Muscle layer of duodenum (tissue), 2 donors: ENCODE results near the gene PKLR.
A peak's percentile ranks its signal among the peaks of the same experiment; 100 is the strongest.

Experiments used
- H3K27ac ChIP-seq: one replicate; pipeline ENCODE4 v1.7.0; 2013; ENCODE audit warnings: mild to moderate bottlenecking, low read length
- H3K27me3 ChIP-seq: one replicate; pipeline ENCODE4 v1.7.0; 2013; ENCODE audit warnings: low read depth, mild to moderate bottlenecking, control low read depth, low read length
- H3K36me3 ChIP-seq, 2 donors: one replicate each; pipeline ENCODE4 v1.7.0; 2013; ENCODE audit warnings: low read length in 2 of 2, control low read depth in 1 of 2, mild to moderate bottlenecking in 1 of 2; ENCODE audit not compliant: insufficient read depth in 2 of 2, control insufficient read depth in 1 of 2
- H3K4me1 ChIP-seq, 2 donors: one replicate each; pipeline ENCODE4 v1.7.0; 2013; ENCODE audit warnings: low read length in 2 of 2, mild to moderate bottlenecking in 2 of 2, control low read depth in 1 of 2, moderate library complexity in 1 of 2; ENCODE audit not compliant: insufficient read depth in 2 of 2, control insufficient read depth in 1 of 2
- H3K4me3 ChIP-seq, 2 donors: one replicate each; pipeline ENCODE4 v1.7.0; 2013; ENCODE audit warnings: low read length in 2 of 2, low read depth in 1 of 2, mild to moderate bottlenecking in 1 of 2
- H3K9me3 ChIP-seq, 2 donors: one replicate each; pipeline ENCODE4 v1.7.0; 2013; ENCODE audit warnings: low read length in 2 of 2, control low read depth in 1 of 2, mild to moderate bottlenecking in 1 of 2; ENCODE audit not compliant: control insufficient read depth in 1 of 2
- donor health status: healthy.

The PKLR gene

DNA sequence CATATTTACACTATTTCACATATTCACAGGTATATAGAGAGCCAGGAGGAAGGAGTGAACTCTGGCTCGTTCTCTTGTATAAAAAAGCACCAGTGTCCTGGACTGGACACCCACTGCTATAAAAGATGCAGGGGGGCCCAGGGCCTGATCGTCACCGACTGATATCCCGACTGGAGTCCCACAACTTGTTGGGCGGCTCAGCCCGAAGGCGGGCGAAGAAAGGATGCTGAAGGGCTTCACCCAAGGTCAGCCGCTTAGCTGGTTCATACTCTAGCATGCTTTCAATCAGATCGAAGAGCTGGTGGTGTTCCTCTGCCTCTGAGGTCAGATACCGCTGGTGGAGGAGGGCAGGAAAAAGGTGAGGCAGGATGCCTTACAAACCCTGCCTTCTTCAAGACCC is 38.2 kb downstream of the PKLR start:
- Histone ChIP-seq H3K4me1 (peaks cover 11 to 12% of the 10 kb centered on the region in 2 donors), H3K27me3 (no peaks in the 10 kb centered on the region), H3K4me3 (peak overlapping the region in 1 of 2 donors; percentile 96), H3K27ac (no peak overlapping the region), H3K36me3 (peaks cover 51 to 60% of the 10 kb centered on the region in 2 donors), H3K9me3 (no peaks in the 10 kb centered on the region)

DNA sequence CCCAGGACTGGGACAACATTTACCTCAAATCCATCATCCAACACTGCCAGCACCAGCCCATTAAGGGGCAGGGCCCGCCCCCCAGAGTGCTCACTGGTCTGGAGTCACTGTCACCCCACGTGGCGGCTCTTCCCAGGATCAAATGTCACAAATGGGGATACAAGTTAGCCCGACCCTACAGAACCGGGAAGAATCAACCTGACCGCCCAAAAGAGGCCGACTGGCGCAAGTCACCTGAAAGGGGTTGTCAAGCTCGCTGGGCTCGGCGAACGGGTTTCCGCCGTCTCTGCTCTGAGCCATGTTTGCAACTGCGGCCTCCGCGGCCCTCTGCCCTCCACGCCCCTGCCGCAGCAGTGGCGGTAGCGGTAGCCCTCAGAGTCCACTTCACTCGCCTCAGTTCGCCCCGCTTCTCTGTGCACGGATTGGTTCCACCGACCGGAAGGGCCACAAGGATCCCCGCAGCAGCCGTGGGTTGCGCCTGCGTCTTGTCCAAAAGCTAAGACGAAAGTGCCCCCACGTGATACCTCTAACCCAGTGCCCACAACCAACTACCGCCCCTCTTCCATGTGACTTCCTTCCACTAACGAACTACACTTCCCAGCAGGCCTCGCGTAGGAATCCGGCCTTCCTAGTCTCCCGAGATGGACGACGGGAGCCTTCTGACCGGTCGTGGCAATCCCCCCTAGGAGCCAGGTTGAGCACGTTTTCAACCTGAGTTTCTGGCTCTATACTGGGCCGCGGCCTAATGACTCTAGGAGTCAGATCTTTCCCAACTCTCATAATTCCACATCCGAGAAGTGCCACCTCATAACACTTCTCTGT is 39.2 kb downstream of the PKLR start, which contains the start of gene SCAMP3:
Gene SCAMP3, minus strand, starts transcription at position 509 of the 822 bp plus-strand sequence. Its CDS starts 209 bp downstream, at position 300.
- peak within 1 kb of the TSS; percentile 83 for H3K27ac ChIP-seq
- peaks cover 11 to 12% of the 10 kb centered on the region in 2 donors for H3K4me1 ChIP-seq
- peaks cover 43 to 56% of the 10 kb centered on the region in 2 donors for H3K36me3 ChIP-seq
- peak within 1 kb of the TSS; percentile 93 to 96 for H3K4me3 ChIP-seq
- H3K27me3 ChIP-seq: no peaks in the 10 kb centered on the region
- no peaks in the 10 kb centered on the region for H3K9me3 ChIP-seq

DNA sequence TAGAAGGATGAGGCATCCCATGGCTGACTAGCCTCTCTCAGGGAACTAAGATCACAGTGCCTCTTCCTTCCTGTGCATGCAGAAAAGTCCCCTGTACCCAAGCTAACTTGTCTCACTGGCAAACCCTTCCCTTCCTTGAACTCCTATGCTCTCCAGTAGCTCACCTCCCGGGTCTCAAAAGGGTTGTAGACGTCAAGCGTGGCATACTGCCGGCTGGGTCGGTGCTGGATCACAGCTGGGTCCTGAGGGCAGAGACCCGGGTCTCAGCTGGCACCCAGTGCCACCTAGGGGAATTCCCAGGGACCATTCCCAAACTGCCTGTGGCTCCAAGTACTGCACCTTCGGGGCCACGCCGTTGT is 39.8 kb downstream of the PKLR start:
- Histone ChIP-seq H3K27me3 (no peaks in the 10 kb centered on the region), H3K4me1 (peaks cover 11 to 16% of the 10 kb centered on the region in 2 donors), H3K4me3 (peak overlapping the region; percentile 93 to 96), H3K27ac (peak overlapping the region; percentile 83), H3K9me3 (no peaks in the 10 kb centered on the region), H3K36me3 (peaks cover 42 to 55% of the 10 kb centered on the region in 2 donors)

DNA sequence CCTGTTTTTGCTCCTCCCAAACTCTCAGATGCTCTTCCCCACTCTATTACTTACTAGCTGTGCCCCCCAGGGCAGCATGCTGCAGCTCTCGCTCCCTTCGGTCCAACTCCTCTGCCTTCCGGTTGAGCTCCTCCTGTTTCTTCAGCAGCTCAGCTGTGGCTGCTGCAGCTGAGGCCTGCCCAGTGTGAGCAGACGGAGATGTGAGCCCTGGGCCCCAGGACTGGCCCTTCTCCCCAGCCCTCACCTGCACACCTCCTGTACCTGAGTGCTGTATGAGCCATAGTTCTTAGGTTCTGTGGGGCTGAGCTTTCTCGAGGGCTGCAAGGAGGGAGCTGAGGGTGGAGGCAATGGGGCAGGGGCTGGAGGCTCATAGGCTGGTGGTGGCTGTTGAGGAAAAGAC is 41.0 kb downstream of the PKLR start:
- no peak overlapping the region for H3K27ac ChIP-seq
- H3K9me3 ChIP-seq: no peaks in the 10 kb centered on the region
- H3K27me3 ChIP-seq: no peaks in the 10 kb centered on the region
- peaks cover 32 to 44% of the 10 kb centered on the region in 2 donors for H3K36me3 ChIP-seq
- peaks cover 16 to 26% of the 10 kb centered on the region in 2 donors for H3K4me1 ChIP-seq
- no peak overlapping the region for H3K4me3 ChIP-seq

DNA sequence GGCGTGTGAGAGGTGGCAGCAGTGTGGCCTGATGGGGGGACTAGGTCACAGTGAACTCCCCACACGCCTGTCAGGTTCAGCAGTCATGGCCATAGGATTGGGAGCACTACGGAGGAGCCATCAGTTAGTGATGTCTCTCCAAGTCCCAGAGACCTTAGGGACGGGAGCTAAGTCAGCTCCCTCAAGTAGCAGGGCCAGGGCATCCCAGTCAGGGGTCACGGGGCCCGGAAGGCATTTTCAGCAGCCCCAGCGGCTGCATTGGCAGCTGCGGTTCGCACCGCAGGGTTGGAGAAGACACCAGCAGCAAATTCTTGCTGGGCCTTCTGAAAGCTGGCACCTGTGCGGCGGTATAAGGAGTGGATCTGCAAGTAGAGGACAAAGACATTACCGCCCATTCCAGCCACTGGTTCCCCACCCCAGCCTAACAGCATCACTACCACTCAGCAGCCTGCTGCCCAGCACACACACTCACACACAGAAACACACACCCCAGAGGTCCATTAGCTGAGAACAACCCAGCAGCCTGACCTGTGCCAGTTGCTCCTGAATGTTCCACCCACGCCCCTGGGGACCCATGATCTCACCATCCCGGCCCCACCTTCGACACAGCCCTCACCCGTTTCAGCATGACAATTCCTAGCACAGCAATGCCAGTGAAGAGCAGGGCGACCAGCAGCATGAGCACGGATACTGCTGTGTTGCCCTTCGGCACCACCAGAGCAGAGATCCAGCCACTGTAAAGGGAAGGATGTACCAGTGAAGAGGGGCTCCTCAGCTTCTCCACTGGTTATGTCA is 45.0 kb downstream of the PKLR start:
- H3K4me1 ChIP-seq: peaks cover 20 to 38% of the 10 kb centered on the region in 2 donors
- no peaks in the 10 kb centered on the region for H3K9me3 ChIP-seq
- peaks cover 7 to 21% of the 10 kb centered on the region in 2 donors for H3K36me3 ChIP-seq
- H3K27me3 ChIP-seq: no peaks in the 10 kb centered on the region
- peak overlapping the region; percentile 90 for H3K27ac ChIP-seq
- H3K4me3 ChIP-seq: peak overlapping the region; percentile 63 to 81

DNA sequence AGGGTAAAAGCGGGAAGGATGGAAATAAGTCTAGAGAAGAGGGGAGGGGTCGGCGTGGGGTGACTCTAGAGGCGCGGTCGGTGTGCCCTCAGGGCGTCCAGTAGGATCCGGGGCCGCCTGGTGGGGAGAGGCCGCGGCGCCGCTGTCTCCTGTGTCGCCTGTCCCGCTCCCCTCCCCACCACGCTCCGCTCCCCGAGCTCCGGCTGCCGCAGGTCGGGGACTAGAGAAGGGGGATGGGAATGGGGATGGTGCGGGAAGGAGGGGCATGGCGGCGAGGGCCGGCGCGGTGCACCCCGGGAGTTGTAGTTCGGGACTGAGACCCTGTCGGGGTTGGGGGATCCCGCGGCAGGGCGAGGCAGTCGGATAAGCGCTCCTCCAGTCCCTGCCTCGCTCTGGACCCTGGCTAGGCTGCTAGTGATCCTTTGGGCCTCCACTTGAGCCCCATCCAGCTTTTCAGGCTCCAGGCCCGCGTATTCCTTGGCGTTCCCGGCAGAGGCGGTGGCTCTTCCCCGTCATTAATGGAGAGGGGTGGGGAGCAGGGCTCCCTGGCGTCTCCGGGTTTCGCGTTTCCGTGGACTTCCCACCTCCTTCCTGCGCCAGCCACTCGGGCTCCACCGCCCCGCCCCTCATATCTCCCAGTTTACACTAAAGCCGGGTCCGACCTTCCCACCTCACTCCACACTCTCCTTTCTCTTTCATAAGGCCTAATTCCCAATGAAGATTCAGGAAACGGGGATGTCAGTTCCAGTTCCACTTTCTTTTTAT is 45.8 kb downstream of the PKLR start, which contains the start of gene ENTREP3:
Gene ENTREP3, minus strand, starts transcription at position 241 of the 765 bp plus-strand sequence. CDS start 606 bp downstream, outside the sequence.
- no peaks in the 10 kb centered on the region for H3K27me3 ChIP-seq
- H3K36me3 ChIP-seq: peaks cover 7 to 19% of the 10 kb centered on the region in 2 donors
- H3K4me1 ChIP-seq: peaks cover 21 to 40% of the 10 kb centered on the region in 2 donors
- peak within 1 kb of the TSS; percentile 90 for H3K27ac ChIP-seq
- peak within 1 kb of the TSS; percentile 63 to 81 for H3K4me3 ChIP-seq
- H3K9me3 ChIP-seq: no peaks in the 10 kb centered on the region

DNA sequence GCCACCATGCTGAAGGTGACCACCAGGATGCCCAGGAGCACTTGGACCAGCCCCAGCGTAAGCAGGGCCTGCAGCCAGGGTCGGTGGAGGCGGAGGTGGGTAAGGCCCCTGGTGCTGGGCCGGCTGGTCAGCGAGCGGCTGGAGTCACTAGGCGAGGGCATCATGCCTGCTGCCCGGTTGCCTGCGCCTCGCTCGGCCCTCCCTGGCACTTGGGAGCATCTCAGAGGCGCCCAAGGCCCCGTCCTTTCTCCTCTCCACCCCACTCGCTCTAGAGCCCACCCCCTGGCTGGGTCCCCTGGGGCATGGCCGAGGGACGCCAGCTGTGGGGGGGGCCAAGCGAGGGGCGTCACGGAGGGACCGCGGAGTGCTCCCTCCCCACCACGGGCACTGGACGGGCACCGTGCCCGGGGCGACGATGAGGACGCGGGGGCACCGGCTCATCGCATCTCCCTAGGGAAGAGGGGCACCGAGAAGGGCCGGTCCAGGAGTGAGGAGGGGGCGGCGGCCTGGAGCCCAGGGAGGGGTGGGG is 46.5 kb downstream of the PKLR start:
- H3K36me3 ChIP-seq: peaks cover 7 to 16% of the 10 kb centered on the region in 2 donors

DNA sequence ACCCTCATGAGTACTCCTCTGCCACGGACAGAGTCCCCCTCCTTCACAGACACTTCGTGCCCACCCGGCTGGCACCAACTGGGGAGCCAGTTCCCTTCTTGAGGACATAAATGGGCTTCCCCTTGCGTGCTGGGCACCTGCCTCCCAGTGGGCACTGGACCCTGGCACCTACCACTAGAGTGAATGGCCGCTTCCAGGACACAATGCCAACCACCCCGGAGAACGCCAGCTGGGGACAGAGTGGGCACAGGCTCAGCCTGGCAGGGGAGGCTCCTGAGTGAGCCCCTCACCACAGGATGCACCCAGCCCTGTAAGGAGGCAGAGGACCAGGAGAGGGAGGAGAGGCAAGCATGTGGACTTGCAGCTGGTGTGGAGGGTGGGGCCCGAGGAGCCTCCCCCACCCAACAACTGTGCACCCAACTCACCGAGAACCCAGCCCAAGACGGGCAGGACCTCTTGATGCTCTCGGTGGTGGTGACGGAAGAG is 47.0 kb downstream of the PKLR start:
- Histone ChIP-seq H3K9me3 (no peaks in the 10 kb centered on the region), H3K4me1 (peaks cover 21 to 44% of the 10 kb centered on the region in 2 donors), H3K27me3 (no peaks in the 10 kb centered on the region), H3K4me3 (peak overlapping the region; percentile 63 to 81), H3K36me3 (peaks cover 7 to 16% of the 10 kb centered on the region in 2 donors), H3K27ac (no peak overlapping the region)

More for the DNA sequence above, 46.5 kb downstream of the PKLR start:
- Histone ChIP-seq H3K27ac (peak overlapping the region; percentile 90), H3K9me3 (no peaks in the 10 kb centered on the region), H3K4me3 (peak overlapping the region; percentile 63 to 81), H3K4me1 (peaks cover 21 to 44% of the 10 kb centered on the region in 2 donors), H3K27me3 (no peaks in the 10 kb centered on the region)

DNA sequence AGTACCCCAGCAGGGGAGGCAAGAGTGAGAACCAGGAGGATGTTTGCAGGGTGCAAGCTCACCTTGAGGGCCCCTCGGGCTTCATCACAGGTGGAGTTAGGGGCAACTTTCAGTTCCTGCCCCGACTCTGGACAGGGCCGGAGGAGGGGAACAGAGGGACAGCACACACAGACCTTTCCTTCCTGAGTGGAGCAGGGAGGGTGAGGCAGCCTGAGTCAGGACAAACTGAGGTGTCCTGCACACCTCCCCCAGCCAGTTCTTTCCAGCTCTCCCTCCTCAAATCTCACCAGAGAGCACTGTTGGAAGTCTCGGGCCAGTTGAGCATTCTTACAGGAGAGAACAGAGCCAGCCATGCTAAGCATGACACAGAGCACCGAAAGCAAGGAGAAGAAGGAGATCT is 47.4 kb downstream of the PKLR start:
- no peaks in the 10 kb centered on the region for H3K27me3 ChIP-seq
- H3K9me3 ChIP-seq: no peaks in the 10 kb centered on the region
- peak overlapping the region; percentile 63 to 81 for H3K4me3 ChIP-seq
- H3K36me3 ChIP-seq: peaks cover 7 to 15% of the 10 kb centered on the region in 2 donors
- peaks cover 21 to 44% of the 10 kb centered on the region in 2 donors for H3K4me1 ChIP-seq
- no peak overlapping the region for H3K27ac ChIP-seq

DNA sequence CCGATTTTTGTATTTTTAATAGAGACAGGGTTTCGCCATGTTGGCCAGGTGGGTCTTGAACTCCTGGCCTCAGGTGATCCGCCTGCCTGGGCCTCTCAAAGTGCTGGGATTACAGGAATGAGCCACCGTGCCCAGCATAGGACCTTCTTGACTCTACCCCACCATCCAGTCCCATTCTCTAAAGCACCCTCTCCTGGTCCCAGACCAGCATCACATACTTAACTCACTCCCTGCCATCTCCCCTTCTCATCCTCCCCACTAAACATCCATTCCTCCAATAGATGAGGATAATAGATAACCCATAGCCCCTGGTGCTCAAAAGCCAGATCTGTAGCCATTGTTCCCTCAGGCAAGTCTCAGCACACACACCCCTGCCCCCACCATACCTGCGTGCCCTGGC is 48.0 kb downstream of the PKLR start:
- no peak overlapping the region for H3K4me3 ChIP-seq
- H3K27me3 ChIP-seq: no peaks in the 10 kb centered on the region
- H3K27ac ChIP-seq: no peak overlapping the region
- peaks cover 21 to 44% of the 10 kb centered on the region in 2 donors for H3K4me1 ChIP-seq
- peaks cover 7 to 15% of the 10 kb centered on the region in 2 donors for H3K36me3 ChIP-seq
- H3K9me3 ChIP-seq: no peaks in the 10 kb centered on the region
